GM18870 (cell line): ENCODE measurements around the gene HNF1B.
"Not testable (repeated sequence)": the region's sequence is repeated elsewhere in the genome, so short reads cannot be mapped to it uniquely, and the experiment has no call there.

Source experiments
- ATAC-seq: cut with Tn5 transposase; IDR thresholded peaks from one replicate; pipeline ENCODE4 v1.9.1; 2021; ENCODE audit warnings: moderate library complexity; ENCODE audit not compliant: unreplicated experiment

HNF1B gene, protein sequence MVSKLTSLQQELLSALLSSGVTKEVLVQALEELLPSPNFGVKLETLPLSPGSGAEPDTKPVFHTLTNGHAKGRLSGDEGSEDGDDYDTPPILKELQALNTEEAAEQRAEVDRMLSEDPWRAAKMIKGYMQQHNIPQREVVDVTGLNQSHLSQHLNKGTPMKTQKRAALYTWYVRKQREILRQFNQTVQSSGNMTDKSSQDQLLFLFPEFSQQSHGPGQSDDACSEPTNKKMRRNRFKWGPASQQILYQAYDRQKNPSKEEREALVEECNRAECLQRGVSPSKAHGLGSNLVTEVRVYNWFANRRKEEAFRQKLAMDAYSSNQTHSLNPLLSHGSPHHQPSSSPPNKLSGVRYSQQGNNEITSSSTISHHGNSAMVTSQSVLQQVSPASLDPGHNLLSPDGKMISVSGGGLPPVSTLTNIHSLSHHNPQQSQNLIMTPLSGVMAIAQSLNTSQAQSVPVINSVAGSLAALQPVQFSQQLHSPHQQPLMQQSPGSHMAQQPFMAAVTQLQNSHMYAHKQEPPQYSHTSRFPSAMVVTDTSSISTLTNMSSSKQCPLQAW

DNA sequence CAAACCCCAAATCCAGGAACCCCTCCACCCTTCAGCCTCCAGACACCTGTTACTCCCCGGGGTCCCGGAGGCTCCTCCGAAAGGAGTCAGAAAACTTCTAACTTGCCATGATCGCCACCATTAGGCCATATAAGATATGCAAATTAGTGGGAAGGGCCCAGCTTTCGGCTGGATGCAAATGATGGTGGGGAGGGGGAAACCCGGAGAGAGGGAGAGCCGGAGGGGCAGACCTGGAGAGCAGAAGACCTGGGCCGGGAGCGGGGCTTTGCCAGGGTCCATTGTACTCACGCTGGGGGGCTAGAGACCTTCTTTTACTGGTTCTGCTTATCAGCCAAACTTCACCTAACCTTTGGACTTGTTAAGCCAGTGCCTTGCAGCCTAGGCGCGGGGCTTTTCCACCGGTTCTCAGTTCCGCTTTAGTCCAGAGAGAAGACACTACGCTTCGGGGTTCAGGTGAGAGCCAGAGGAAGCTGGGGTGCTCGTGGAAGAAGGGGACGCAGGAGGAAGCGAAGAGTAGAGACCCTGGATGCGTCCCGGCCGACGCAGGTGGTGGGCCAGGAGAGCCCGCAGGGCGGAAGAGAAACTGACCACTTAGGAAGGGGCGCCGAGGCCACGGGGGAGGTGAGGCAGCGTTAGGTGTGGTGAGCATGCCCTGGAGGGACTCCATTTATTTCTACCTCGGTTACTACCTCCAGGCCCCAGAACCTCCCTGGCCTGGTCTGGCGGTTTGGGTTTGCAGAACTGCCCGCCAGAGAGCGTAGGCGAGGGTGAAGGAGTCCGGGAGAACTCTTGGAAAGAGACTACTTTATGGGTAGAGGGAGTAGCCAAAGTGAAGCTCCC lies at the start of gene HNF1B:
Gene HNF1B, minus strand, starts transcription at position 99 of the 840 bp plus-strand sequence. CDS start 175 bp downstream, outside the sequence.
- peak; percentile 37 for ATAC-seq

DNA sequence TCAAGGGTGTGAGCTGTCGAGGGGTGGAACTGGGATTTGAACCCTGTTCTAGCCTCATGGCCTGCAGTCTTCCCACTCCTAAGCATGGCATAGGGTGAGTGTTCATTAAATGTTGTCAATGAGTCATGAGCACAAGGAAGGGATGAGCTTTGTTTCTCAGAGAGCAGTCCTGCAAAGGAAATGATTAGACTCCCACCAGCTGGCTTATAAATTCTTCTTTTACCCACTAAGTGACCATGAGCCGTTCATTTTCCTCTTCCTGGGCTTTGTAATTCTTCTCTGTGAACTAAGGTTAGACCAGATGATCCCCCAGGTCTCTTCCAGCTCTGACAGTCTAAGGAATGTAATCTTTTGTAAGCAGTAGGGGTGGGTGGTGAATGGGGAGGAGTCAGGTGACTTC lies 47.9 kb upstream of the HNF1B start:
- ATAC-seq, result no peak

DNA sequence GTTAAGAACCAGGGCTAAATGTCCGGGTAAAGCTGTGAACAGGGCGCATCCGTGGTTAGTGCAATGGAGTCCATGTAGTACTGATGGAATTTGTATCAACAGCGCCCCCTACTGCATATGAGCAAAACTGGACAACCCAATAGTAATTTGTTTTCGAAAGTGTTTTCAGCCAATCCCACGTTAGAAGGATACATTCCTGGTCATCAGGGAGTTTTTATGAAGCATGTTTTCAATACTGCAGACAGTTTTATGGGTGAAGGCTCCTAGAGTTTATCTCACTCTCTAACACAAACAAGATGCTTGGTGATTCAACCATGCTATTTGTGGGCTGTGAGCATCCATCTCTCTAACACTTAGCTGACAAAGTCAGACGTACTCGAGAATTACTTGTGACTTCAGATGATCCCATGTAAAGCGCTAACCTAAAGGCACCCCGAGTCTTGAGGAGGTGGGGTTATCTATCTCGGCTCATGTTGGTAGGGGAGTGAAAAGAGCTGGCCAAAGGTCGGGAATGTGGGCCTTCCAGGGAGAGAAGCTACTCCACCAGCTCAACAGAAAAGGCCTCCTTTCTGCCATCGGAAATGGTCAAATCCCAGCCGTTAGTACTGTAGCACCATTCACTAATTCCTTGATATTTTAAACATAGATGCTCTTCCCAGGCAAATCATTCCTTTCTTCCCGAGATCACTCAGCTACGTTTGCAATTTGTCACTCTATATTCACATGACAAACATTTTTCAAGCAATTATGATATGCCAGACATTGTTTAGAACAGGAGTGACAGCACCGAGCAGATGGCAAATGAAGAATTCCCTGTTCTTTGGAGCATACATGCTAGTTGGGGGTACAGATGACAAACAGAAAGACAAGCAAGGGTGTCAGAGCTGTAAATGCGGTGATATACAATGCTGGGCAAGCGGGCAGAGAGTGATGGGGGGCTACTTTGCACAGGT lies 46.9 kb upstream of the HNF1B start:
- ATAC-seq, result no peak

DNA sequence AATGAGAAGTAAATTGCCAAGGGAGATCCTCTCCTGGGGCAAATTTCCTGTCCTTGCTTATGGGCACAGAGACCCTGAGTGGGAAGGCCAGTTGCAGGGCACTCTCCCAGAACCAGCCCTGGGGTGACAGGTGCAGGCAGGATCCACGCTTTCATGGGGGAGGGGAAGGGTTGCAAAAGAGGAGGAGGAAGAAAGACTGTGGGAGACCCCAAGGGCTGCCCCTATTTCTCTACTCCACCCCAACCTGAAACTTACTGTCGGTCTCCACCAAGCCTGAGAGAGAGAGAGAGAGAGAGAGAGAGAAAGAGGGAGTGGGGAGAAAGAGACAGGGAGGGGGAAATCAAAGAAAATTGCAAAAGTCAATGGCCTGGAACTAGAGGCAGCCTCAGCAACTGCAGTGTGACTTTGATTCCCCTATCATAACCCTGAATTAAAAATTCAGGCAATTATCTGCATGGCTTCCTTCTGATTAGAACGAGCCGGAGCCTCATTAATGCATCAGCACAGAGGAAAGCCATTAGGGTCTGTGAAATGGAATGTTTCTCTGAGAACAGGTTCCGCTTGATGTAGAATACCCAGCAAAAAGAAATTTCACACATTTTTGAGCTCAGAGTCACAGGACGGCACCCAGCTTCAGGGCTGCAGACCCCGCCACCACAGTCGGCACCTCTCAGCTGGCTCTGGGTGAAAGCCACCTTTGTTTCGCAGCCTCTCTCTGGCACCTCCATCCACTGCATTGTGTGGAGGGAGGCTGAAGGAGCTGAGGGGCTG lies 45.1 kb upstream of the HNF1B start:
- ATAC-seq, result no peak

- ATAC-seq, result no peak
Observed at GRCh38 chr17:37789021-37789565, 44.2 kb upstream of the HNF1B start.

DNA sequence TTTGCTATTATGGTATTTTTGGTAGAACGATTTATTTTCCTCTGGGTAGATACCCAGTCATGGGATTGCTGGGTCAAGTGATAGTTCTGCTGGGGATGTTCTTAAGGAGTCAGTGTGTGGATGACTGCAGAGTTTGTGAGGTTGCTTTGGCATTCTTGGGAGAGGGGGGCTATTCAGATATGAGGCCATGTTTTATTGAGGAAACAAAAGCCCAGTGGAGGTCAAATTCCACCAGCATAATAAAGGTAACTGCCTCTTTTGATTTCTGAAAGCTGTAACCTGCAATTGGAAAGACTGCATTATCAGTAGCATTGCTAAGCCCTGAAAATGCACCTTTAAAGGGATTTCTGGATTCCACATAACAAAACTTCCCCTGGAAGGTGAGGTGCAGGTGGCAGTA lies 43.7 kb upstream of the HNF1B start:
- ATAC-seq, result no peak

- no peak for ATAC-seq
Observed at GRCh38 chr17:37787055-37787757, 42.3 kb upstream of the HNF1B start.

- ATAC-seq, result no peak
Observed at GRCh38 chr17:37786481-37786880, 41.6 kb upstream of the HNF1B start.

DNA sequence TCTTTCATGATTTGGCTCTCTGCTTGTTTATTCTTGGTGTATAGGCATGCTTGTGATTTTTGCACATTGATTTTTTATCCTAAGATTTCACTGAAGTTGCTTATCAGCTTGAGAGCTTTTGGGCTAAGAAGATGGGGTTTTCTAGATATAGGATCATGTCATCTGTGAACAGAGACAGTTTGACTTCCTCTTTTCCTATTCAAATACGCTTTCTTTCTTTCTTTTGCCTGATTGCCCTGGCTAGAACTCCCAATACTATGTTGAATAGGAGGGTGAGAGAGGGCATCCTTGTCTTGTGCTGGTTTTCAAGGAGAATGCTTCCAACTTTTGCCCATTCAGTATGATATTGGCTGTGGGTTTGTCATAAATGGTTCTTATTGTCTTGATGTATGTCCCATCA lies 37.6 kb upstream of the HNF1B start:
- not testable (repeated sequence) for ATAC-seq

- no peak for ATAC-seq
Observed at GRCh38 chr17:37781451-37781850, 36.6 kb upstream of the HNF1B start.

GRCh38 chr17:37779554-37779953 lies 34.7 kb upstream of the HNF1B start:
- no peak for ATAC-seq

DNA sequence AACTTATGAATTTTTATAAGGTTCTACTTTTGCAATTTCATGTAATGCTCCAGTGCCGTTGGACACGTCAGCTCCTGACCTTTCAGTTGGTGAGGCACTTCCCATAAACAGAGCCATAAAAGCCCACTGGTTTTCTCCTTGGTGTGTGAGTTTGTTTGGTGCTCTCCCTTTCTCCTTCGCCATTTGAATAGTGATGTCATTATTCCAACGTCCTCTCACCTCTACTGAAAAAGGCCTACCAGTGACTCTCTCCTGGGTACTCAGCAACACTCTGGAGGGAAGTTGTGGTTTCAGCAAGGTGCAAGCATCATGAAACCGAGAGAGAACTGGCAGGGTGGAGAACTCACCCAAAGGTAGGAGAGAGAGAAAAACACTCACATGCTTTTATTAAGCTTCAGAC lies 29.6 kb upstream of the HNF1B start:
- peak; percentile 60 for ATAC-seq

DNA sequence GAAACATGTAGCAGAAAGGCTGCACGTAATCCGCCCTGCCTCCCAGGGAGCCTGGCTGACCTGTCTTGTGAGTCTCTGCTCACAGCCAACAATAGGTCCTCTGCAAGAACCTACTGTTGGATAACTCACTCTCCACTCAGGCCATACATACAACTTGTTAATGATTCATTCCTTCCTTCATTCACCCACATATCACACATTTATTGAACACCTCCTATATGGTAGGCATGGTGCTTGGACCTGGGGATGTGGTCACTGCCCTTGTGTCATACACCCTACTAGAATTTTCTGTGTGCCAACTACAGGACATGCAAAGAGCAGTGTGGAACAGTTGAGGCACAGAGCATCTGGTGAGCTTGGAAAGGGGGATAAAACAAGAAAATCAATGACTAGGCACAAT lies 28.1 kb upstream of the HNF1B start:
- ATAC-seq, result no peak

DNA sequence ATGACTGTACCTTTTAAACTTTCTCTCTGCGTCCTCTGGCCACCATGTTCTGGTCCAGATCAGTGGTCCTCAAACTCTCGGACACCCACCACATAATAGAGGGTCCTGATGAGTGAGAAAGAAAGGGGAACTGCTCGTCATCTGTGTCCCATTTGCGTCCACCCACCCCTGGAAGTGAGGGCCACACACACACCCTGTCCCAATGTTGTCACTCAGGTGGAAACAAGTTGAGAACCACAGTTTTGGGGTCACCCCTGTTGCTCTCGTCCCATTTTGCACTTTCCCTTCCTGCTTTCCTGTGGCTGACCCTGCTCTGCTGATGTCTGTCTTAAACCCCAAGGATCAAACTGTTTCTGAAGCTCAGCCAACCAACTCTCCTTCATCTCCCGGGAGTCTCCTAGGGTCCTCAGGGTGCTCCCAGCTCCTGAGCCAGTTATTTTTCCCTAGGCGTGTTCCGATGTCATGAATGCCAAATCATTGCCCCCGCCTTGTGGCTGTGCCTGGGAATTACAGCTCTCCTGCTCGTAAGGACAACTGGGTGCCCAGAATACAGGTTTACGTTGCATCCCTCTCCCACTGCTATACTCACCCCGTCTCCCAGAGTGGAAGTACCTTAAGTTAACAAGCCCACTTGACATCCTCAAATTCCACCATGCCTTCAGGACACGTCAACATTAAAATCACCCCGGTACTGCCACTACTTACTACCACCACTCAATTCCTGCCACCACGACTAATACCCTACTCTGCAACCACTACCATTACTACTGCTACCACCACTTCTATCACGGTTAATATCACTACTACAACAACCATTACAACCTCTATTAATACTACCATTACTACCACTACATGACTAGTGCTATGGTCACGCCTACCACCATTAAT lies 26.0 kb upstream of the HNF1B start:
- ATAC-seq, result no peak

DNA sequence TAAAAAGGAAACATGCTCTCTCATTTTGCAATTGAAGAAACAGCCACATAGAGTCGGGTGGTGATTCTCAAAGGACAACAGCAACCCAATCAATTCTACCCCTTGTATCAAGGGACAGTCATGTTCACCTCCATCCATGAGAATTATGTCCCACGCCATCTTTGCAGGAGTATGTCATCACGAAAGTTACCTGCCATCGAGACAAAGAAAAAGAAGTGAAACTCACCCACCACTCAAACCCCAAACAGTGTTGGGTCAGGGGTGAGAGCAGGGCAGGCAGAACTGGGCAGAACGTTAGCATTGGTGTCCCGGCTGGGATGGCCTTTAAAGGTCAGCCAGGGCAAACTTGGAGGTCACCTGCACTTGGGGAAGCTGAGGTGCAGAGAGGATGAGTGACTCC lies 24.2 kb upstream of the HNF1B start:
- no peak for ATAC-seq

DNA sequence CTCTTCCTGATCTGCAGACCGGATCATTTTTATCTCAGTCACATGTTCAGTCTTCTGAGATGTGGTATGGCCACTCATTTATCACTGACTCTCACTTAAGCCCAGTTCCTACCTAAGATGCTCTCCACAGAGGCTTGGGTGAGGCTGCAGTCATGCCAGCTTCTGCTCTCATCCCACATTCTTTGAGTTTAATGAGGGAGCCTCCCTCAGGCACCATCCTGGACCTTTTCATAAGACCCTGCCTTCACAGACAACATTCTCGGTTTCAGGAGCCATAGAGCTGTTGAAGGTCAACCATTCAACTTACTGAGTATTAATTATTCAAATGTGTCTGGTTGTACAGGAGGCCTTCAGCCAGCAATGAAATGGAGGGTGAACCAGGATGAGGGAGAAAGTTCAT lies 23.6 kb upstream of the HNF1B start:
- no peak for ATAC-seq

DNA sequence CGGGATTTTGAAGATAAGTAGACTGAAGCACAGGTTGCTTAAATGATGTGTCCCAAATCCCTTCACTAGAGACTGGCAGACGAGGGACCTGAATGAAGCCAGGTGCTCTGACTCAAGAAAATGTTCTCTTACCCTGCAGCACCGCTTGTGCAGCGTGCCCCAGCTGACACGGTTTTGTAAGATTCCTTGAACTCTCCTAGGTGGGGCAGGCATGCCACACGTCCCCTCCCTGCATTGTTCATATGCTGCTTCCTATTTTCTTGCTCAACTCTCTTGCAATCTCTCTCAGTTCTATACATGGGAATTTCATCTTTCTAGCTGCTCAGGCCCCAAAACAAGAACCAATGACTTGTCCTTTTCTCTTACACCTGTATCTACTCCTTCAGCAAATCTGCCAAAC lies 22.1 kb upstream of the HNF1B start:
- ATAC-seq, result no peak

DNA sequence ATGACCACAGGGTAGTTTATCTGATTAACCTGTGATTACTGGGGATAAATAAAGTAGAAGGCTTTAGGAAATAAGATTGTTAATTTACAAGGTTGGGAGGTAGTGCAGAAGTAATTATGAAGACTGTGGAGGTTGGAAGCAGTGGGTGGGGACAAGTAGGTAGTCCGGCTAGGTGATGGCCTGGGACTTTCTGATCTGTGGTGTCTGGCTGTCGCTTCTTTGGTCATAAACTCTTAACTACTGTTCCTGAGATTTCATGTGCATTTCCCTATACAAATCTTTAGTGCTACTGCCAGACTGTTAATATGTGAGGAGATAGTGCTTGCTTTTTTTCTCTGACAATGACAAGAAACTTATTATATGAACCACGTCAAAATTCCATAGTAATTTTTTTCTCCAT lies 19.5 kb upstream of the HNF1B start:
- ATAC-seq, result no peak
